ENCODE results near the gene SPTLC1. TPM values are rescaled to one million over a fixed set of nuclear protein-coding genes. Genes with fewer than 3 reads are reported as not detected.

SPTLC1 gene
- total and polyA plus RNA-seq, 2 of the 8 experiments (the other 6 are each of a cell fraction or from before 2014, with no cell fraction given): 34.2 to 62.1 TPM

GRCh38 chr9:91991721-91992341, 123.4 kb downstream of the SPTLC1 start (continued):
- TF ChIP-seq CHD7 (IDR thresholded peaks at IDR 0.05; ENCODE audit: insufficient replicate concordance, low read length) (no peak), SRF (IDR thresholded peaks at IDR 0.05; ENCODE audit: low read depth, low read length) (no peak), SP4 (IDR thresholded peaks at IDR 0.05; ENCODE audit: low read length) (no peak), TEAD4 (IDR thresholded peaks at IDR 0.05; ENCODE audit: low read depth, low read length) (no peak), SIX5 (IDR thresholded peaks at IDR 0.05; ENCODE audit: low read depth, low read length) (no peak), CHD2 (IDR thresholded peaks at IDR 0.05; ENCODE audit: low read length) (no peak), SAP30 (IDR thresholded peaks at IDR 0.05; ENCODE audit: insufficient read depth, insufficient replicate concordance, low read length) (no peak), ZNF274 (IDR thresholded peaks at IDR 0.05; ENCODE audit: borderline replicate concordance, extremely low read depth, low read length) (no peak), JUN (IDR thresholded peaks at IDR 0.05; ENCODE audit: low read depth, low read length) (no peak), HDAC6 (IDR thresholded peaks at IDR 0.05; ENCODE audit: low read depth, low read length) (no peak), CBX8 (IDR thresholded peaks at IDR 0.05; ENCODE audit: borderline replicate concordance, low read depth, low read length) (no peak)
- TF ChIP-seq, protein P1, sequence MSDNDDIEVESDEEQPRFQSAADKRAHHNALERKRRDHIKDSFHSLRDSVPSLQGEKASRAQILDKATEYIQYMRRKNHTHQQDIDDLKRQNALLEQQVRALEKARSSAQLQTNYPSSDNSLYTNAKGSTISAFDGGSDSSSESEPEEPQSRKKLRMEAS (IDR thresholded peaks at IDR 0.05): no peak
